Thyroid gland (tissue), 4 donors: ENCODE results near the gene ZCCHC12.

Source experiments
- CTCF ChIP-seq, 6 experiments: fragments of 200-600 bp in 3 of 6; fragments of 450-650 bp in 3 of 6; sonication (generic) in 3 of 6; IDR thresholded peaks; one replicate each; pipeline ENCODE4 v1.5.1; 2016 to 2019; ENCODE audit warnings: antibody characterized with exemption in 6 of 6, mild to moderate bottlenecking in 2 of 6, inconsistent platforms in 1 of 6, moderate library complexity in 1 of 6
- POLR2A ChIP-seq, 2 donors: fragments of 450-650 bp; IDR thresholded peaks; one replicate each; pipeline ENCODE4 v1.6.1; 2017; ENCODE audit warnings: antibody characterized with exemption in 2 of 2, mild to moderate bottlenecking in 2 of 2, moderate library complexity in 1 of 2

- TF ChIP-seq CTCF (IDR thresholded peaks at IDR 0.05) (no peak), POLR2A (IDR thresholded peaks at IDR 0.05) (no peak)
Observed at GRCh38 chrX:118779581-118779980, 44.0 kb upstream of the ZCCHC12 start.
